GM21528 (cell line): ENCODE data around the gene CLEC7A.

Source experiments
- ATAC-seq: cut with Tn5 transposase; IDR thresholded peaks from one replicate; pipeline ENCODE4 v1.9.1; 2021; ENCODE audit warnings: mild to moderate bottlenecking, moderate library complexity; ENCODE audit not compliant: unreplicated experiment, low FRiP score

CLEC7A gene

DNA sequence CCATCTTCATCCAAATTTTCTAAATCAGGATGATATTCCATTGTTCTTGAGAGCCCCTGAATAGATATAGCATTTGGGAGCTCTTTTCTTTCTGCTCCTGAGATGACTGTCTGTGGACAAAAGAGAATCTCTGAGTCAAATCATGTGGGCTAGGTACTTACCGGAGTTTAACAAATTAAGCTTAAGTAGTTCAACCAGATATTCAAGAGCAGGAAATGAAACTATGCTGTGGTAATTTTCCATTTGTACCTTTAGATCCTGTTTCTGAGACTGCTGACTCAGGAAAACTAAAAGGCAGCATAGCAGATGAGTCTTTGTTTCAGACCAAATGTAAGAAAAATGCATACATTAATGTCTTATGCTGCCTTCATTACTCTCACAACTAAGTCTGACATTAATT, at the start of gene CLEC7A:
Gene CLEC7A, minus strand, starts transcription at position 158 of the 400 bp plus-strand sequence. Its CDS starts 117 bp downstream, at position 41.
- peak; percentile 76 for ATAC-seq

DNA sequence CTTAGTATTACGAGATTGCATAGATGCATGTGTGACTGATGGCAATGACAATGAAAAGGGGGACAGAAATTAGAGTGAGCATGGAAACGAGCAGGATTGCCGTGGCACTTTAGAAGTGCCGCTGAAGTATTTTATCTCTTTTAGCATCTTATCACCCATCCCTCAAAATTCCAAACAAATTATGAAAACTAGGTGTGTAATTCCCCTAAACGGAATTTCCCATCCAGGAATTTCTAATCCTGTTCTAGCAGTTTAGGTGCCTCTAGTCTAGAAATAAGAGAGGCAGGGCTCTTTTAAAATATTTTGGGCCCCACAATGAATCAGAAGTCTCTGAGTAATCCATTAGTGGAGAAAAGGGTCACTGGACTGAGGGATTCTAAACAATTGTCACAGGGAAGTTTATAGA, 49.8 kb upstream of the CLEC7A start:
- no peak for ATAC-seq

DNA sequence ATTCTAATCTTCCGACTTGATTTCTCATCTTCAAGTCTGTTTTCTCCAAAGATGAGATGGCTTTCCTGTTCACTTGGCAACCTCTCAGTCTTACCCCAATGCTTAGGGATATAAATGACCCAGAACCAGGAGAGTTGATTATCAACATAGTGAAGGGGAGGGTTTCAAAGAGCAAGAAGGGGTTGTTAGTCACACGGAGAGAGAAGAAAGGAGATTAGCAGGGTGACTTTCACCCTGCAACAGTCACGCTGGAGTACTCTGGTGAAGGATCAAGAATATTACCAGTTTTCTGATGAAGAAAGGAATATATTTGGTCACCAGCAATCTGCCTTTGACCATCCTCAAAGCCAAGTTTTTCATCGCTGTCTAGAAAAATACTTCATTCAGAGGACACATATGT, 48.8 kb upstream of the CLEC7A start, which contains the start of gene TMEM52B:
Gene TMEM52B, plus strand, starts transcription at position 212 of the 400 bp plus-strand sequence. CDS start 543 bp downstream, outside the sequence.
- no peak for ATAC-seq

DNA sequence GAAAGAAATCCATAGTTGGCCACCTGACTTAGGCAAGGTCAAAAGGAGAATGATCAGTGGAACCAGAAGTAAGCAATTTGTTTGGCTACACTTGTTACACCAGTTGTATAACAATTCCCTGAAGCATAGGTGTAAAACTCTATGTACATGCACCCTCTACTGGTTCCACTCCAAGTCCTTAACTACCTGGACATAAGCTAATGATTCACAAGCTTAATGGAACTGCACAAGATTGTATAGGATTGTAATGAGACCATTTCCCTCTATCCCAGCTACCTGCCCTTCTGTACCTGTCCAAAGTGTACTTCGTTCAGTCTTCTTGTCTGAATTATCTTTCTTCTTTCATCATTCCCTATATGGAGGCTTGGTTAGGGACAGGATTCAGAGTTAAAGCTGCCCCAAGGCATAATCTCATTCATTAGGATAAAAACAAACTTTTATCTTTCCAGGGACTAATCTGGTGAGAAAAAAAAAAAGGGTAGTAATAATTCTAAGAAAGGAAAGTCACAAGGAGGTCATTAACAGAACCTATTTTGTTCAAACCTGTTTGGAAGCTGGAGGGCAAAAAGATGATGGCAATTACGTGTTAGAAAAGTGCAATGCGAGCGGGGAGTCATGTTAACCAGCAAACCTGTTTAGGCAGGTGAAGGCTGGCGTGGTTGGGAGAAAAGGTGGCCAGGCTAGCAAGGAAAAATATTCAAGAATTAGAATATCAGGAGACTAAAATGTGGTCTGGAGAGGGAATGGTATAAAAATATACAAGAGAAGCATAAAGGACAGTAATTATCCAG, 46.0 kb upstream of the CLEC7A start:
- no peak for ATAC-seq

DNA sequence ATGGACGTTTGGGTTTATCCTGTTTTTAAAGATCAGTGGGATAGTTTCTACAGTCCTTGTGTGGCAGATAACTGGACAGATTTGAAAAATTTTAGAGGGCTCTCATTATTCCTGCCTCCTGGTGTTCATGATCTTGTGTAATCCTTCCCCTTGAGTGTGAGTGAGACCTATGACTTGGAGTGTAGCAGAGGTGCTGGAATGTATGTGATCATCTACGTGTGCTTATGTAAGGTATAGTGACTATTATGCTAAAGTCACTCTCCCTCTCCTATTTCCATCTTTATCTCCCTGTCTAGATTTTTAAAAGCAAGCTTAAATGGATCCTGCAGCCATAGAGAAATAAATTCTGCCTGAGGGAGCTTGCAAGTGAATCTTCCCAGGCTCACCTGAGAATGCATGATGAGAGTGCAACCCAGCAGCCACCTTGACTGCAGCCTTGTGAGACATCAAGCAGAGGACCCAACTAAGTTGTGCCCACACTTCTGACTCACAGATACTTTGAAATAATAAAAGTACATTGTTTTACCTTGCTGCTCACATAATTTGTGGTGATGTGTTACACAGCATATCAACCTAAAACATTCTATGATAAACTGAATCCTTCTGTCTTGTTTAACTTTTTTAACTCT, 45.1 kb upstream of the CLEC7A start:
- no peak for ATAC-seq

DNA sequence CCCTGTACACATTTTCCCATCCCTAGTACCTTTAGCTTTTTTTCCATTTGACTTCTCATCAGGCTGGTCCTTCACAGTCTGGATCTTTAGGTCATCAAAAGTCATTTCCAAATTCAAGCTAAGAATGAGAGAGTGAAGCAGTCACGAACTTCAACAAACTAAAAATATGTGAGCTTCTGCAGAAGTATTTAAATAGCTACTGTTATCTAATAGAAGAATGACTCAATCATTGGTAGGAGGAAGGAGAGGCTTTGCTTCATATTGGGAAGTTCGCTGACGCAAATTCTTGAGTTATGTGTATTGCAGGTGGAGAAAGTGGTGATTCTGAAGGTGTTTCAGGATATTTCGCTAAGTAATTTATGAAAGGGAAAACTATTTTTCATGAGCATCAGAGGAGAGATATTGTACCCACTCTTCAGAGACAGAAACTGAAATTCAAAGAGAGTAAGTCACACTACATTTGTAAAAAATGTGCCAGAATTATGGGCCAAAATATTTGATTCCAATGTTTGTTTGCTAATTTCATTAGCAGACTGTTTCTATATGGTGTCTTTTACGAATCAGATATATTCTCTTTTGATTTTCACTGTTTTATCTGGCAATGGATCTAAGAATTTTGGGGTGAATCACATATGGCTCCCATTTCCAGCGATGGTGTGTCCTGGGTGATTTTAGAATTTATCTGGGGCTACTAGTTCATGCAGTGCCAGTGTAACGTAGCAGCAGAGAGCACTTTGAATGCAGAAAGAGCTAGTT, 42.2 kb upstream of the CLEC7A start, which contains the start of gene OLR1:
Gene OLR1, minus strand, starts transcription at position 160 of the 756 bp plus-strand sequence. Its CDS starts 55 bp downstream, at position 105.
- no peak for ATAC-seq

DNA sequence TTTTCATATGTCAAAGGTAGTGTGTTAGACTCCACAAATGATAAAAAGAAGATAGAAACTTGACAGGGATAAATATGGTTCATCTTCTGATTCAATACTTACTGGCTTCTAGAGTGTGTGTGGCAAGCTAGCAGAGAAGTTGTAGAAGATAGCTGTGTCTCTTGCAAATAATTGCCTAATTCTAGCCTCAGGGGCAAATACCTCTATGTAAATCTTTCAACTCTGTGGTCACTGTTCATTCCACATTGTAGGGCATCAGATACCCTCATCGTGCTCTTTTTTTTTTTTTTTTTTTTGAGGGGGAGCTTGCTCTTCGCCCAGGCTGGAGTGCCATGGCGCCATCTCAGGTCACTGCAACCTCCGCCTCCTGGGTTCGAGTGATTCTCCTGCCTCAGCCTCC, 40.2 kb upstream of the CLEC7A start:
- ATAC-seq = no peak

DNA sequence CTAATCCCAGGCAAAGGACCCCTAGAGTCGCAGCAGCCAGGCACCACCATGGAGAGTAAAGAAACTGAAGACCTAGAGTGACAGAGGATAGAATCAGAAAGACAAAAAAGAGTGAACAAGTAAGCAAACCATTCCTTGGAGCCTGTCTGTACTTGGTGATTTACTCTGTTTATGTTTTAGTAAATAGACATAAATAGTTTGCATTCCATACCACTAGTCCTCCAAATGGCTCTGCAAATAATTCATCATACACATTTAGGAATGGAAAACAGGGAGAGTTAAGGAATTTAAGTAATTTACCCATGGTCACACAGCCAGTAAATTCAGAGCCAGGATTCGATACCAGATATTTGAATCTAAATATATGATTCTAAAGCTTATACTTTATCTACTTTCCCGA, 39.1 kb upstream of the CLEC7A start:
- ATAC-seq = no peak

DNA sequence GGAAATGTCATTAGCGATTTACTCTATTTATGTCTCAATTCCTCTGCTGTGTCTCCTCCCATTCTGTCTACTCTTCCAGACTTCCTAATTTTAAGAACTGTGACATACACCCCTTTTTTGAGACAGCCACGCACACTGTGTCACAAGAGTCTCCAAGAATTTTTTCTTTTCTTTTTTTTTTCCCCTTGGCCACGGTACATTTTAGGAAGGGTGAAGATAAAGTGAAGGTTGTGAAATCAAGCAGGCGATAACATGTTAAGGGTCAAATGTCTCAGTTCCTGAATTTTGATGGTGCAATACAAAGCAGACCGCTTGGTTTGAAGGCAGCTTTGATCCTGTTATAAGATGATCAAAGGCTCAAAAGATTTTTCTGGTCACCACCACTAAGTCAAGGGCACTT, 37.6 kb upstream of the CLEC7A start:
- no peak for ATAC-seq

DNA sequence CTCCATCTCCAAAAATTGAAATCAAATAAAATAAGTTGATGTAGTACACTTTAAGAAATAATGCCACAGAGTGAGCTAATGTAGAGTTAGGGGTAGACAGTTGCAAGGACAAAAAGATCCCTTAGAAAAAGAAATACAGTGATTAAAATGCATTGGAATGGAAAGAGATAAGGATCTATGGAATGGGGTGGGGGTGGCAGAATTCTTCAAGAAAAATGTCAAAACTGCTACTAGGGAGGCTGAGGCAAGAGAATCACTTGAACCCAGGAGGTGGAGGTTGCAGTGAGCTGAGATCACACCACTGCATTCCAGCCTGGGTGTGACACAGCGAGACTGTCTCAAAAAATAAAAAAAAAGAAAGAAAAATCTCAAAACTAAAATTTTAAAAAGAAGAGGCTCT, 35.4 kb upstream of the CLEC7A start:
- ATAC-seq = no peak

DNA sequence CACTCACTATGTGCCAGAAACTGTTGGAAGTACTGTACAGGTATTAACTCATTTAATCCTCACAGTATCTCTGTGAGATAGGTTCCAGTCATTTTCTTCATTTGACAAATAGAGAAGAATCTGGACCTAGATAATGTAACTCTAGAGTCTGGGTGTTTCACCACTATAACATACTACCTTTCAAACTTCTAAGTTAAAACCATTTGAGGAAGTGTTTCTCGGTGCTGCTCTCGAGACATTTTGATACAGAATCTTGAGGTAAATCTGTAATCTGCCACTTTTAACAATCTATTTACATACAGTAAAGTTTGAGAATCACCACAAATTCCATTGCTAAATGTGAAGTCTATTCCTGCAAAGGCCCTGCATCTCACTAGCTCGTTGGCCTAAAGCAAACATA, 33.1 kb upstream of the CLEC7A start:
- no peak for ATAC-seq

DNA sequence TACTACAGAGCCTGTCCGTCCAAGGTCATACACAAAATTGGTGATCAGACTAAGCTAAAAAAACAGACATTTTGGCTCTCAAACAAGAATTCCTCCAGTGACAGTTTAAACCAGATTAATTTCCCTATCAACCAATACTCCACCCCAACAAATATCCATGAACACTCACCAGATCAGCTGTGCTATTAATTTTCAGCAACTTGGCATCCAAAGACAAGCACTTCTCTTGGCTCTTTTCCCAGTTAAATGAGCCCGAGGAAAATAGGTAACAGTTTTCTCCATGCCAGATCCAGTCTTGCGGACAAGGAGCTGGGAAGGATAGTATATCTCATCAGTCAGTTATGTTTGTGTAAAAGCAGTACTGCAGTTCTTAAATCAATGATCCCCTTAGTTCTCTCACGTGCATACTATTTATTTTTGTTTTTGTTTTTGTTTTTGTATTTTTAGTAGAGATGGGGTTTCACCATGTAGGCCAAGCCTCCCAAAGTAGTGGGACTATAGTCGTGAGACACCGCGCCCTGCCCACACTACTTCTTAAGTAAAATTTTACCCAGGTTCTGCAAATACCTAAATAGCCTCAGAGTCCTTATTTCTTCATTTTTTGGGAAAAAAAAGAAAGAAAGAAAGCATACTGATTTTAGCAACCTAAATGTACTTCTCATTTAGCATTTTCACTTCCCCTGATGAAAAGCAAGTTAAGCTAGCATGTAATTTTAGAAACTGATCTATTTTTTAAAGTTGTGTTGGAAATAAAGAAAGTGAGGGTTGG, 30.8 kb upstream of the CLEC7A start:
- ATAC-seq = no peak

DNA sequence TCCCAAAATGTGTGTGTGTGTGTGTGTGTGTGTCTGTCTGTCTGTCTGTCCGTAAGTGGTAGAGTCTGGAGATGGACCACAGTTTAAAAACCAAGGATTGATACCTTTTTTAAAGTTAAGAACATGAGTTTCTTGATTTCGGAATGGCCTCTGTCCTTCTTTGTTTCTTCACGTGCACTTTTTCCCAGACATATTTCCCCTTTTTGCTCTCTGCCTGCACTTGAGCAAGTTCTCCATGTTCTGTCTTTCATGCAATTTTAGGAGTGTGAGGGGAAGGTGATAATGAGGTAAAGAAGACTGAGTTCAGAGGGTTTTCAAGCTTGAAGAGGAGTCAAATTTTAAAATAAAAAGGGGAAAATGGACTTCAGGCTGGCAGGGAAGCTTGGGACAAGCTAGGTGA, 29.3 kb upstream of the CLEC7A start:
- no peak for ATAC-seq

DNA sequence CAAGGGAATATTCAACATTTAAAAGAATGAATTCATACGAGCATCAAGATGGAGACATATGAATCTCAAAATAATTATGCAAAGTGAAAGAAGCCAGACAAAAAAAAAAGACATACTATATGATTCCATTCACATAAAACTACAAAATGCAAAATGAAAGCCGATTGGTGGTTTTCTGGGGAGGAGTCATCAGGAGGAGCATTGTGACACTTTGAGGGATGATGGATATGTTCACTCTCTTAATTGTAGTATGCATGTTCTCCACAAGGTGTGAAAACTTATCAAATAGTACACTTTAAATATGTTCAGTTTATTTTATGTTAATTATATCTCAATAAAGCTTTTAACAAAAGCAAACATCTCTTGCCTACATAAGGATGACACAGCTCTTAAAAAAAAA, 28.4 kb upstream of the CLEC7A start:
- no peak for ATAC-seq

DNA sequence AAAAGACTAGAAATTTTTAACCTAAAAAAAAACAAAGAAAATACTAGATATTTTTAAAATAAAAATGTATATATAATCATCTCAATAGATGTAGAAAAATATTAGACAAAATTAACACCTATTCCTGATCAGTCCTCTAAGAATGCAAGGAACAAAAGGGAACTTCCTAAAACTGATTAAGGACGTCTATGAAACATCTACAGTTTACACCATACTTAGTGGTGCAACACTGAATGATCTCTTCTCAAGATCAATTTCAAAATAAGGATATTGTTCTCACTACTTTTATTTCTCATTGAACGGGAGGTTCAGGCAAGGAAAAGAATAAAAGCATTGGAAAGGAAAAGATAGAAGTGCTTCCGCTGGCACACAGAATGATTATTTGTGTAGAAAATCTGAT, 26.0 kb upstream of the CLEC7A start:
- no peak for ATAC-seq

DNA sequence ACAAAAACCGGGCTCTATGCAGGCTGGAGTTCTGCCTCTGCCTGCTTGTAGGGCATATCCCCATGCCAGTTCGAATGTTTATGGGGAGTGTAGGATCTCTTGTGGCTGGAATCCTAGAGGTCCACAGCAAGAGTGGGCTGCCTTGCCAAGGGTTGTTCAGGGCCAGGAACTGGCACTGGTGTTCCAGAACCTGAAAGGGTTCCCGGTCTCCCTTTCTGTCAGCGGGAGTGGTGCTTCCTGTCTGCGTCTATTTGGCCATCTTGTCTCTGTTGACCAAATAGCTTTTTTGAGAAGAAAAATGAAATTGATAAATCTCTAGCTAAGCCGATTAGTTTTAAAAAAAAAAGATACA, 24.1 kb upstream of the CLEC7A start:
- no peak for ATAC-seq

DNA sequence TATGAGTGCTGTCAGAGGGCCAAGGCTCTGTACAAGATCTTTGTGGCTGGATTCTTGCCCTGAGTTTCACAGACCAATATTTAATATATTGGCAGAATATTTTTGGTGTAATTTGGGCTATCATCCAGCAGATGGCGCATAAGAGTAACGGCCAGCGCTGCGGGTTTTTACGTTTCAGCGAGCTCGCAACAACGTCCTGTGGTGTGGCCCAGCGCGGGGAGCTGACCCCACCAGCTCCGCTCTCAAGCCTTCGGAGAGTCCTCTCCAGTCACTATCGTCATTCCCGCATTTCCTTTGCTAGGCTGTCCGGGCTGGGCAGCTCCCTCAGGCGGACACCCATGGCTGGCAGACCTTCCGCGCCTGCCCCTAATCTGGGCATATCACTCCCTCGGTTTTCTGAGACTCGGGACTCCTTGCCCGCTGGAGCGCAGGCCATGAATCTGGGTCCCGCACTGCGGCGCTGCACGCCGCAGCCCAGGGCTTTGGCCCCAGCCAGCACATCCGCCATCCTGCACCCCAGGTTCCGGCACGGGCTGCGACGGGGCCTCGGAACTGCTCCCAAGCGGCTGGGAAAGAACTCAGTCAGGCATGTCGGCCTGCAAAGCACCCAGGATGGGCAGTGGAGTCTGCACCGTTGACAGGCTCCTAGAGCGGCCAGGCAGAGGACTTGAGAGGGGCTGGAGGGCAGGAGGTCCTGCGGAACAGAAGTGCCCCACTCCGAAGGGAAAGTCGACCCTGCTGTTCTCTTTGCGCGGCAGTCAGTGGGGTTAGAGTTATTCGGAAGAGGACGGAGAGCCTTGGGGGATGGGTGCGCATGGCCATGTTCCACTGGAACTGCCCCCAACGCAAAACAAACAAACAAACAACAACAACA, 23.5 kb upstream of the CLEC7A start:
- peak; percentile 69 for ATAC-seq

DNA sequence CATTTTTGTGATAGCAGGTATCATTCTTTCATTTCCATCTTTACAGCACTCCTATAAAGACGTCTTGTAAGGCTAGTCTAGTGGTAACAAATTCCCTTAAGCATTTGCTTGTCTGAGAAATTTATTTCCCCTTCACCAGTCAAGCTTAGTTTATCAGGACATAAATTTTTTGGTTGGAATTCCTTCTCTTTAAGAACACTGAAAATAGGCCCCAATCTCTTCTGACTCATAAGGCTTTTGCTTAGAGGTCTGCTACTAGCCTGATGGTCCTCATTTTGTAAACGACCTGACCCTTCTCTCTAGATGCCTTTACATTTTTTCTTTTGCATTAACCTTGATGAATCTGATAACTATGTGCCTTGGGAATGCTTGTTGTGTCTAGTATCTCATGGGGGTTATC, 21.6 kb upstream of the CLEC7A start:
- no peak for ATAC-seq

DNA sequence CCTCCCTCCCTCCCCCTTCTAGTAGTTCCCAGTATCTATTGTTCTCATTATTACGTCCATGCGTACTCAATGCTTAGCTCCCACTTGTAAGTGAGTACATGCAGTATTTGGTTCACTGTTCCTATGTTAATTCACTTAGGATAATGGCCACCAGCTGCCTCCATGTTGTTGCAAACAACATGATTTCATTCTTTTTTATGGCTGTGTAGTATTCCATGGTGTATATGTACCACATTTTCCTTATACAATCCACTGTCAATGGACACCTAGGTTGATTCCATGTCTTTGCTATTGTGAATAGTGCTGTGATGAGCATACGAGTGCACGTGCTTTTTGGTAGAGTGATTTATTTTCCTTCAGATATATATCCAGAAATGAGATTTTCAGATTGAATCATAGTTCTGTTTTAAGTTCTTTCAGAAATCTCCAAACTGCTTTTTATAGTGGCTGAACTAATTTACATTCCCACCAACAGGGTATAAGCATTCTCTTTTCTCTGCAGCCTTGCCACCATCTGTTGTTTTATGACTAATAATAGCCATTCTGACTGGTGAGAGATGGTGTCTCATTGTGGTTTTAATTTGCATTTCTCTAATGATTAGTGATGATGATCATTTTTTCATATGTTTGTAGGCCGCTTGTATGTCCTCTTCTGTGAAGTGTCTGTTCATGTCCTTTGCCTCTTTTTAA, 17.9 kb upstream of the CLEC7A start:
- ATAC-seq = peak; percentile 78
